IMR-90 (cell line): ENCODE results near the gene ARHGEF4. TPM values are rescaled to one million over a fixed set of nuclear protein-coding genes. Genes with fewer than 3 reads are reported as not detected.
A peak's percentile ranks its signal among the peaks of the same experiment; 100 is the strongest.

Experiments used
- ATAC-seq: fragments of 200-7000 bp; cut with Tn5 transposase; 2 replicates; pipeline ENCODE4 v1.9.1; 2020; ENCODE audit warnings: low read depth, mild to moderate bottlenecking, moderate library complexity
- BruUV-seq: library from RNA; stranded (reverse); fragments of 400-500 nt; replicated peaks from 2 replicates; lab custom pipeline; 2021; lab: Mats Ljungman, UMichigan
- CTCF ChIA-PET: fragments of 300-600 bp; formaldehyde crosslinking; extraction: SDS; loops from one replicate; lab custom pipeline; 2021; ENCODE audit warnings: antibody characterized with exemption; lab: Yijun Ruan, JAX
- POLR2A ChIA-PET: fragments of 300-600 bp; sonication (Branson Sonifier 250); formaldehyde crosslinking; loops from one replicate; lab custom pipeline; 2022; ENCODE audit warnings: antibody characterized with exemption; ENCODE audit not compliant: unreplicated experiment; lab: Charles Lee
- DNase-seq: peaks from one replicate; pipeline ENCODE4 v3.0.0; 2013
- H2AFZ ChIP-seq: replicated peaks from 2 replicates; pipeline ENCODE3; 2013; ENCODE audit warnings: low read length, mild to moderate bottlenecking; ENCODE audit not compliant: poor library complexity
- H2AK5ac ChIP-seq: 2 replicates; pipeline ENCODE4 v1.6.1; 2013; ENCODE audit warnings: low read depth, low read length, inconsistent platforms
- H2AK9ac ChIP-seq: replicated peaks from 2 replicates; pipeline ENCODE3; 2013; ENCODE audit warnings: mild to moderate bottlenecking, low read depth, low read length, moderate library complexity; ENCODE audit not compliant: poor library complexity
- H2BK120ac ChIP-seq: 2 replicates; pipeline ENCODE4 v1.6.1; 2013; ENCODE audit warnings: low read depth, low read length, inconsistent platforms
- H2BK15ac ChIP-seq: 3 replicates; pipeline ENCODE4 v1.6.1; 2013; ENCODE audit warnings: low read depth, low read length, inconsistent platforms
- H2BK20ac ChIP-seq: 2 replicates; pipeline ENCODE4 v1.6.1; 2013; ENCODE audit warnings: low read depth, mild to moderate bottlenecking, inconsistent platforms, low read length, moderate library complexity
- H2BK5ac ChIP-seq: 2 replicates; pipeline ENCODE4 v1.6.1; 2013; ENCODE audit warnings: mild to moderate bottlenecking, low read depth, low read length, inconsistent platforms; ENCODE audit not compliant: poor library complexity, severe bottlenecking
- H3K14ac ChIP-seq: replicated peaks from 2 replicates; pipeline ENCODE4 v1.6.1; 2013; ENCODE audit warnings: low read depth, low read length, inconsistent platforms
- H3K18ac ChIP-seq: 2 replicates; pipeline ENCODE4 v1.6.1; 2013; ENCODE audit warnings: low read depth, low read length, control low read depth
- H3K23ac ChIP-seq: 2 replicates; pipeline ENCODE4 v1.6.1; 2013; ENCODE audit warnings: low read depth, low read length, inconsistent platforms
- H3K27ac ChIP-seq: 2 replicates; pipeline ENCODE4 v1.5.1; 2013; ENCODE audit warnings: mild to moderate bottlenecking, control low read depth, low read length; ENCODE audit not compliant: insufficient read depth
- H3K27me3 ChIP-seq: 2 replicates; pipeline ENCODE4 v1.6.1; 2013; ENCODE audit warnings: low read length; ENCODE audit not compliant: control insufficient read depth, insufficient read depth
- H3K36me3 ChIP-seq: 2 replicates; pipeline ENCODE4 v1.6.1; 2013; ENCODE audit warnings: low read length, mixed read lengths; ENCODE audit not compliant: control insufficient read depth, insufficient read depth
- H3K4ac ChIP-seq: 2 replicates; pipeline ENCODE4 v1.6.1; 2013; ENCODE audit warnings: low read depth, low read length, inconsistent platforms
- H3K4me1 ChIP-seq: 2 replicates; pipeline ENCODE4 v1.6.1; 2013; ENCODE audit warnings: low read length, mixed read lengths; ENCODE audit not compliant: control insufficient read depth, insufficient read depth
- H3K4me2 ChIP-seq: 2 replicates; pipeline ENCODE4 v1.6.1; 2013; ENCODE audit warnings: low read depth, mild to moderate bottlenecking, control low read depth, low read length, moderate library complexity
- H3K4me3 ChIP-seq: 2 replicates; pipeline ENCODE4 v1.5.1; 2013; ENCODE audit warnings: low read depth, mild to moderate bottlenecking, control low read depth, low read length, moderate library complexity; ENCODE audit not compliant: insufficient read depth
- H3K56ac ChIP-seq: 2 replicates; pipeline ENCODE4 v1.6.1; 2013; ENCODE audit warnings: low read length, inconsistent platforms; ENCODE audit not compliant: insufficient read depth; ENCODE audit errors: extremely low read depth
- H3K79me1 ChIP-seq, 2 experiments: 2 replicates each; pipeline ENCODE4 v1.6.1; 2013; ENCODE audit warnings: low read length in 2 of 2, inconsistent platforms in 1 of 2, low read depth in 1 of 2
- H3K9ac ChIP-seq: 2 replicates; pipeline ENCODE4 v1.6.1; 2013; ENCODE audit warnings: low read depth, low read length, control low read depth
- H3K9me1 ChIP-seq: 2 replicates; pipeline ENCODE4 v1.6.1; 2013; ENCODE audit warnings: low read length, inconsistent platforms; ENCODE audit not compliant: insufficient read depth
- H3K9me3 ChIP-seq: 2 replicates; pipeline ENCODE4 v1.6.1; 2013; ENCODE audit warnings: low read length; ENCODE audit not compliant: control insufficient read depth, insufficient read depth
- H4K20me1 ChIP-seq: 2 replicates; pipeline ENCODE4 v1.6.1; 2013; ENCODE audit warnings: low read length, inconsistent platforms; ENCODE audit not compliant: insufficient read depth
- H4K5ac ChIP-seq: 2 replicates; pipeline ENCODE4 v1.6.1; 2013; ENCODE audit warnings: mild to moderate bottlenecking, low read depth, low read length, control low read depth
- H4K8ac ChIP-seq, 2 experiments: 2 replicates each; pipeline ENCODE4 v1.6.1; 2013; ENCODE audit warnings: low read depth in 2 of 2, low read length in 2 of 2, control low read depth in 1 of 2, inconsistent platforms in 1 of 2
- H4K91ac ChIP-seq: 2 replicates; pipeline ENCODE4 v1.6.1; 2013; ENCODE audit warnings: low read depth, low read length, inconsistent platforms; ENCODE audit not compliant: insufficient read depth
- BHLHE40 ChIP-seq: fragments of 150-350 bp; IDR thresholded peaks from 2 replicates; pipeline ENCODE4 v1.6.1; 2016; ENCODE audit warnings: mild to moderate bottlenecking, low read depth, low read length
- CEBPB ChIP-seq: IDR thresholded peaks from 2 replicates; pipeline ENCODE4 v1.6.1; 2012; ENCODE audit warnings: low read depth, low read length, improper control_type of control experiment
- CHD1 ChIP-seq: IDR thresholded peaks from 2 replicates; pipeline ENCODE4 v1.6.1; 2012; ENCODE audit warnings: low read depth, low read length, improper control_type of control experiment
- ELK1 ChIP-seq: fragments of 150-350 bp; IDR thresholded peaks from 2 replicates; pipeline ENCODE4 v1.6.1; 2016; ENCODE audit warnings: low read depth, mild to moderate bottlenecking, low read length, moderate library complexity, borderline replicate concordance
- FOS ChIP-seq: fragments of 150-350 bp; IDR thresholded peaks from 2 replicates; pipeline ENCODE4 v1.6.1; 2016; ENCODE audit warnings: low read depth, low read length
- MAFK ChIP-seq: IDR thresholded peaks from 2 replicates; pipeline ENCODE4 v1.6.1; 2012; ENCODE audit warnings: low read depth, low read length, improper control_type of control experiment
- MAZ ChIP-seq: IDR thresholded peaks from 2 replicates; pipeline ENCODE4 v1.6.1; 2012; ENCODE audit warnings: low read depth, mild to moderate bottlenecking, low read length, improper control_type of control experiment, moderate library complexity, borderline replicate concordance
- POLR2A ChIP-seq: IDR thresholded peaks from 2 replicates; pipeline ENCODE4 v1.6.1; 2012; ENCODE audit warnings: mild to moderate bottlenecking, low read depth, low read length
- RAD21 ChIP-seq: IDR thresholded peaks from 2 replicates; pipeline ENCODE4 v1.6.1; 2012; ENCODE audit warnings: low read length, improper control_type of control experiment
- RCOR1 ChIP-seq: IDR thresholded peaks from 2 replicates; pipeline ENCODE4 v1.6.1; 2012; ENCODE audit warnings: mild to moderate bottlenecking, low read length, improper control_type of control experiment; ENCODE audit not compliant: insufficient replicate concordance
- RFX5 ChIP-seq: IDR thresholded peaks from 2 replicates; pipeline ENCODE4 v1.8.0; 2012; ENCODE audit warnings: low read depth, mild to moderate bottlenecking, low read length, moderate library complexity
- SMC3 ChIP-seq: fragments of 150-350 bp; IDR thresholded peaks from 2 replicates; pipeline ENCODE4 v1.6.1; 2016; ENCODE audit warnings: low read depth, mild to moderate bottlenecking, antibody characterized with exemption, low read length, moderate library complexity
- WGBS, 2 experiments: methylation state at CpG; one replicate each; pipeline versions ENCODE4 v1.1.5 to v1.1.7; 2013; ENCODE audit warnings: missing lambda C conversion rate in 2 of 2; ENCODE audit not compliant: insufficient read length in 1 of 2; ENCODE audit errors: extremely low coverage in 2 of 2; 5-methylcytosine and 5-hydroxymethylcytosine counted together
- dilution Hi-C: fragments of 300-500 bp; cut with HindIII; formaldehyde crosslinking; loops from one replicate; pipeline ENCODE4 v1.14.3; 2018; ENCODE audit warnings: low sequenced_read_pairs; ENCODE audit not compliant: unreplicated experiment
- in situ Hi-C: fragments of 300-500 bp; cut with MboI; formaldehyde crosslinking; loops from 3 replicates; pipeline ENCODE4 v1.14.3; 2019; ENCODE audit warnings: low sequenced_read_pairs, inconsistent platforms, mixed read lengths
- intact Hi-C: fragments of 100-400 bp; cut with micrococcal nuclease; formaldehyde crosslinking; loops from 2 replicates; pipeline ENCODE4 v1.10.0; 2022
- polyA plus RNA-seq, 3 experiments: library from polyadenylated mRNA; depleted of rRNA; stranded (reverse); fragments of >200 nt; gene quantifications; 2 replicates each; pipeline ENCODE4 v1.2.3, GENCODE V29; 2012; ENCODE audit warnings: low replicate concordance in 1 of 3
- total RNA-seq: library from RNA; depleted of rRNA; stranded (reverse); fragments of >200 nt; gene quantifications from 2 replicates; pipeline ENCODE4 v1.2.3, GENCODE V29; 2012
- TF ChIP-seq, protein P1 (sequence below): fragments of 150-350 bp; IDR thresholded peaks from 2 replicates; pipeline ENCODE4 v1.6.1; 2017; ENCODE audit warnings: mild to moderate bottlenecking, antibody characterized with exemption, low read length, low read depth

The ARHGEF4 gene
- total and polyA plus RNA-seq, 2 of the 4 experiments (the other 2 are of a cell fraction): 2.7 to 5.0 TPM

DNA sequence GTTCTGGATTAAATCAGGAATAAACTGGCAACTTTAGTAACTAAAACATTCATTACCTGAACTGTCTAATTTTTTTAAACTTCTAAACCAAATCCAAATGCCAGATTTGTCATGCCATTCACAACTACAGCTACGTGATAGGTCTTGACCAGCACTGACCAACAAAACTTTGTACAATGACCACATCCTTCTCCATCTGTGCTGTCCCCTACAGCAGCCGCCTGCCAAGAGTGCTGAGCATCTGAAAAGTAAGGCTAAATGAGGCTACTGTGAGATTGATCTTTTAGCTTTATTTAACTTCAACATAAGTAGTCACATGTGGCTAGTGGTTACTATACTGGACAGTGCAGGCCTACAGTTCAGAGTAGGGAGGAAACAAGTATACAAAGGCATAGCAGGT, 248.9 kb downstream of the ARHGEF4 start:
- H4K91ac ChIP-seq: no peak overlapping the region
- H2AK5ac ChIP-seq: no peak overlapping the region
- no peak overlapping the region for H3K9ac ChIP-seq
- H3K36me3 ChIP-seq: peaks cover 34% of the 10 kb centered on the region
- no peak overlapping the region for H3K4me3 ChIP-seq
- H3K4me2 ChIP-seq: no peak overlapping the region; the same call in 1 of the 2 replicates
- H4K5ac ChIP-seq: no peak overlapping the region
- no peak overlapping the region for H2AK9ac ChIP-seq
- peaks cover 68% of the 10 kb centered on the region for H4K20me1 ChIP-seq
- no peak overlapping the region for H3K27ac ChIP-seq
- no peak overlapping the region for H2BK120ac ChIP-seq
- H3K9me3 ChIP-seq: no peaks in the 10 kb centered on the region
- H3K18ac ChIP-seq: no peak overlapping the region
- H2BK15ac ChIP-seq: no peak overlapping the region
- H3K56ac ChIP-seq: no peak overlapping the region
- H3K79me1 ChIP-seq: peaks cover 14 to 48% of the 10 kb centered on the region in 2 experiments
- TF ChIP-seq ELK1 (no peak), SMC3 (no peak), RAD21 (no peak), CHD1 (no peak), MAFK (no peak), FOS (no peak), RCOR1 (no peak), MAZ (no peak), CEBPB (no peak), RFX5 (no peak), POLR2A (no peak), BHLHE40 (no peak)
- TF ChIP-seq, protein P1, sequence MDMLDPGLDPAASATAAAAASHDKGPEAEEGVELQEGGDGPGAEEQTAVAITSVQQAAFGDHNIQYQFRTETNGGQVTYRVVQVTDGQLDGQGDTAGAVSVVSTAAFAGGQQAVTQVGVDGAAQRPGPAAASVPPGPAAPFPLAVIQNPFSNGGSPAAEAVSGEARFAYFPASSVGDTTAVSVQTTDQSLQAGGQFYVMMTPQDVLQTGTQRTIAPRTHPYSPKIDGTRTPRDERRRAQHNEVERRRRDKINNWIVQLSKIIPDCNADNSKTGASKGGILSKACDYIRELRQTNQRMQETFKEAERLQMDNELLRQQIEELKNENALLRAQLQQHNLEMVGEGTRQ: no peak
- no peak; the same call in 1 of the 2 replicates for ATAC-seq
- H3K4me1 ChIP-seq: peaks cover 2% of the 10 kb centered on the region; the same call in 1 of the 2 replicates
- H4K8ac ChIP-seq: no peak overlapping the region
- H3K23ac ChIP-seq: no peak overlapping the region
- in situ Hi-C loops (no loop called here), intact Hi-C loops (no loop called here), dilution Hi-C loops (no loop called here)
- BruUV-seq: no TSS peak
- H2BK20ac ChIP-seq: no peak overlapping the region
- no peak overlapping the region for H3K4ac ChIP-seq
- POLR2A ChIA-PET: interaction anchor here (0.6 kb wide), 1 partner anchor 44 kb away, joined by 3 read pairs; no protein-coding TSS in a partner anchor
- no peaks in the 10 kb centered on the region for H3K27me3 ChIP-seq
- CTCF ChIA-PET: no interaction called here
- DNase-seq: peak; percentile 16
- H2AFZ ChIP-seq: no peak overlapping the region
- 100% methylated on average over 1 of the region's 2 CpGs; no CpG with 5 or more reads in 1 of the 2 experiments for WGBS, 2 experiments
- no peak overlapping the region for H2BK5ac ChIP-seq
- peaks cover 6% of the 10 kb centered on the region; the same call in 1 of the 2 replicates for H3K9me1 ChIP-seq
- no peak overlapping the region for H3K14ac ChIP-seq
